ENCODE data around the gene STUB1.

STUB1 gene

GRCh38 chr16:721765-722540, 41.7 kb downstream of the STUB1 start:
- H3K4me1 ChIP-seq (ENCODE audit: control insufficient read depth, insufficient read depth, low read length): peaks cover 25% of the 10 kb centered on the region
- no peaks in the 10 kb centered on the region for H3K9me3 ChIP-seq (replicated peaks; ENCODE audit: low read length)
- peak overlapping the region; percentile 98 for H3K4me2 ChIP-seq (ENCODE audit: low read length)
- H3K4me3 ChIP-seq (ENCODE audit: low read length): peak overlapping the region; percentile 100
- no peaks in the 10 kb centered on the region for H3K27me3 ChIP-seq (ENCODE audit: control insufficient read depth, insufficient read depth, low read length)
- H3K36me3 ChIP-seq (ENCODE audit: insufficient read depth, low read length): no peaks in the 10 kb centered on the region
- H3K9ac ChIP-seq (ENCODE audit: low read depth, low read length): peak overlapping the region; percentile 86

DNA sequence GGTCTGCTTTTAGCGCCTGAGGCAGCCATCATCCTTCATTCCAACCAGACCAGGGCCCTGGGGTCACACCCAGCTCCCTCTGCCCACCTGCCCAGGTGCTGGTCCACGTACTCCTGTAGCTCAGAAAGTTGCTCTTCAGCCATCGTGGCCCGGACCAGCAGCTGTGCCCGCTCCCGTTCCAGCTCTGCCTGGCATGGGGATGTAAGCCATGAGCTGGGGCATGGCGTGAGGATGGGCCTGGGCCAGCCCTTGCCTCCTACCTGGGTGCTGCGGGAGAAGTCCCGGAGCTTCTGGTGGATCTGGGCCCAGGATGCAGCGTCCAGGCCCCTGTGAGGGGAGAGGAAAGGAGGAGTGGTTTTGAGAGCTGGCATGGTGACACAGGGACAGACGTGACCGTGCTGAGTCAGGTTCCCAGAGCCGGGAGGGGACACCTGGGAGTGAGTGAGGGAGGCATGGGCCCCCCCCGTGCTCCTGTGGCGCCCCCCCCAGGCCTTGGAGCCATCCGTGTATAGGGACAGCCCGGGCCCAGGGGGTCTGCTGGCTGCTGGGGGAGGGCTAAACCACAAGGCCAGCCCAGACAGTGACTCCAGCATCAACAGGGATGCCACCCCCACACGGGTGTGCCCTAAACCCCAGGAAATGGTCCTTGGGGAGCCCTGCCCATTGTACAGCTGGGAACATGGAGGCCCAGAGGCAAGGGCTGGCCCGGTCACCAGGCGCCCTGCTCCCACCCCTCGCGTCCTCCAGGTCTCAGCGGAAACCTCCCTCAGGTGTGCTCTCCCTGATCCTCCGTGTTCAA, 42.8 kb downstream of the STUB1 start:
- H3K4me1 ChIP-seq (ENCODE audit: control insufficient read depth, insufficient read depth, low read length): peaks cover 31% of the 10 kb centered on the region
- no peak overlapping the region for H3K9ac ChIP-seq (ENCODE audit: low read depth, low read length)
- no peak overlapping the region for H3K4me2 ChIP-seq (ENCODE audit: low read length)
- no peak overlapping the region for H3K4me3 ChIP-seq (ENCODE audit: low read length)
- no peaks in the 10 kb centered on the region for H3K27me3 ChIP-seq (ENCODE audit: control insufficient read depth, insufficient read depth, low read length)
- no peaks in the 10 kb centered on the region for H3K36me3 ChIP-seq (ENCODE audit: insufficient read depth, low read length)
- no peaks in the 10 kb centered on the region for H3K9me3 ChIP-seq (replicated peaks; ENCODE audit: low read length)

GRCh38 chr16:723695-724094, 43.5 kb downstream of the STUB1 start:
- Histone ChIP-seq H3K9me3 (replicated peaks; ENCODE audit: low read length) (no peaks in the 10 kb centered on the region), H3K9ac (ENCODE audit: low read depth, low read length) (no peak overlapping the region), H3K4me1 (ENCODE audit: control insufficient read depth, insufficient read depth, low read length) (peaks cover 35% of the 10 kb centered on the region), H3K4me3 (ENCODE audit: low read length) (no peak overlapping the region), H3K4me2 (ENCODE audit: low read length) (no peak overlapping the region), H3K27me3 (ENCODE audit: control insufficient read depth, insufficient read depth, low read length) (no peaks in the 10 kb centered on the region), H3K36me3 (ENCODE audit: insufficient read depth, low read length) (no peaks in the 10 kb centered on the region)

DNA sequence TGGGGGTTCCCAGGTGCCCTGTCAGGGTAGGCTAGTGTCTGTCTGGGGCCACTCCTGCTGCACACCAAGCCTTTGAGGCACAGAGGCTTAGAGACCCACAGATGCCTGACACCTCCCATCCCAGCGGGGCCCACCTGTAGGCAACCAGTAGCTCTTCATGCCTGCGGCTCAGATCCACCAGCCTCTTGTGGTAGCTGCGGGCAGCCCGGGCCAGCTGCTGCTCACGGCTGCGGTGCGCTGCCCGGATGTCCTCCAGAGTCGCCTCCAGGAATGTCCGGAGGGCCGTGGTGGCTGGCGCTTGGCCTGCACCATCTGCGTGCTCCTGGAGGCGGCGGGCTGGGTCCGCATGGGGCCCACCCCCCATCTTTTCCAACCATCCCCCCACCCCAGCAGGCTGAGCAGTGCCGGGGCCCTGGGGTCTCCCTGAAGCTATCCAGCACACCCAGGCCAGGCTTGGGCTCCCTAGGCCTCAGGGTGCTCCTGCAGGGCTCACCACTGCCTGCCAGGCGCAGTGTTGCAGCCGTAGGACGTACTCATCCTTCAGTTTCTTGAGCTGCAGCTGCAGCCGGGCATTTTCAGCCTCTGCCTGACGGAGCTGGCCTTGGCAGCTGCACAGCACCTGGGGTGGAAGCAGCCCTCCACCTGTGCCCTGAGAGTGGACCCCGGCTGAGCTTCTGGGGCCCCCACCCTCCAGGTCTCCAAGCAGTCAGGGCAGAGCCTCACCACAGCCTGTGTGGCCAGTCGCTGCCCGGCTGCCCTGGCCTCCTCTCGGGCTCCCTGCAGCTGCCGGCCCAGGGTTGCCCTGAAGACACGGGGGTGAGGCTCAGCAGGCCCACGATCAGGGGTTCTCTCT, 44.2 kb downstream of the STUB1 start:
- Histone ChIP-seq H3K4me3 (ENCODE audit: low read length) (no peak overlapping the region), H3K9me3 (replicated peaks; ENCODE audit: low read length) (no peaks in the 10 kb centered on the region), H3K4me2 (ENCODE audit: low read length) (no peak overlapping the region), H3K36me3 (ENCODE audit: insufficient read depth, low read length) (peaks cover under 1% of the 10 kb centered on the region), H3K27me3 (ENCODE audit: control insufficient read depth, insufficient read depth, low read length) (no peaks in the 10 kb centered on the region), H3K4me1 (ENCODE audit: control insufficient read depth, insufficient read depth, low read length) (peaks cover 35% of the 10 kb centered on the region), H3K9ac (ENCODE audit: low read depth, low read length) (no peak overlapping the region)

DNA sequence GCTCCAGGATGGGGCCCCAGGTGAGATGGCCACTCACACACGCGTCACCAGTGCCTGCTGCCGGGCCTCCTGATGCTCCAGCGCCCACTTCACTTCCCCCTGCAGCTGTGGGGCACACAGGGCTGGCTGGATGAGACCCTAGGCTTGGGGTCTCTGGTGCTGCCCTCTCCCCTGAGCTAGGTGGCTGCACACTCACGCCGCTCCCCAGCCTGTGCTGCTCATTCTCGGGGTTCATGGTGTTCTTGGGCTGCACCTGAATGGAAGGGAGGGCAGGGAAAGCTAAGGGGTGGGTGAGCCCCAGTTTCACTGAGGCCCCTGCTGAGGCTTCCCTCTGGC, 44.8 kb downstream of the STUB1 start:
- Histone ChIP-seq H3K9ac (ENCODE audit: low read depth, low read length) (no peak overlapping the region), H3K4me1 (ENCODE audit: control insufficient read depth, insufficient read depth, low read length) (peaks cover 29% of the 10 kb centered on the region), H3K4me3 (ENCODE audit: low read length) (no peak overlapping the region), H3K27me3 (ENCODE audit: control insufficient read depth, insufficient read depth, low read length) (no peaks in the 10 kb centered on the region), H3K9me3 (replicated peaks; ENCODE audit: low read length) (no peaks in the 10 kb centered on the region), H3K4me2 (ENCODE audit: low read length) (no peak overlapping the region), H3K36me3 (ENCODE audit: insufficient read depth, low read length) (peaks cover 5% of the 10 kb centered on the region)

DNA sequence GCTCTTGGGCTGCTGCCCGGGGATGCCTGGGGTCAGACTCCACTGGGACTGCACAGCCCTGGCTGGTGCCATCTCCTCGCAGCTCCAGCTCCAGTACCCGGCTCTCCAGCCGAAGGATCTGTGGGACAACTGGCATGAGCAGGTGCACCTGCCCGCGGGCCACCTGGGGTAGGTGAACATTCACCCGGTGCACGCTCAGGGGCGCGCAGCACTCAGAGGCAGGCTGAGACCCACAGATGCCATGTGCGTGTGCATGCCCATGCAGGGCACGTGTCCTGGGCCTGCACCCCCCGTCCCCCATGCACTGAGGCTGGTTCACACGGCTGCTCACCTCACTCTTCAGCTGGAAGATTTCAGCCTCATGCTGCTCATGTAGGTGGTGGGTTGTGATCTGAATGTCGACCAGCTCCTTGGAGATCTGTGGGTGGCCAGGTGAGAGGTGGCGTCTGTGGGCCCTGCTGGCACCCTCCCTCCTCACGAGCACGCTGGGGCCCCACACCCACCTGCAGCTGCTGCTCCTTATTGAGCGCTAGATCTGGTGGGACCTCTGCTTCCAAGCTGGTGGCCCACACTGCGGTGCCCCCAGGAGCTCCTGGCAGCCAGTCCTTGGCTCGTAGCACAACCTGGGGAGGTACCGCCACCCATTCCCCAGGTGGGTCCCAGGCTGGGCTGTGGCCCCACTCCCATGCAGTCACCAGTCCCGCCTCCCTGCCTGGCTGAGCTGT, 45.4 kb downstream of the STUB1 start:
- no peaks in the 10 kb centered on the region for H3K27me3 ChIP-seq (ENCODE audit: control insufficient read depth, insufficient read depth, low read length)
- H3K9ac ChIP-seq (ENCODE audit: low read depth, low read length): no peak overlapping the region
- peaks cover 24% of the 10 kb centered on the region for H3K4me1 ChIP-seq (ENCODE audit: control insufficient read depth, insufficient read depth, low read length)
- no peak overlapping the region for H3K4me3 ChIP-seq (ENCODE audit: low read length)
- H3K4me2 ChIP-seq (ENCODE audit: low read length): no peak overlapping the region
- H3K9me3 ChIP-seq (replicated peaks; ENCODE audit: low read length): no peaks in the 10 kb centered on the region
- H3K36me3 ChIP-seq (ENCODE audit: insufficient read depth, low read length): peaks cover 5% of the 10 kb centered on the region

- H3K36me3 ChIP-seq (ENCODE audit: insufficient read depth, low read length): peaks cover 5% of the 10 kb centered on the region
- no peaks in the 10 kb centered on the region for H3K27me3 ChIP-seq (ENCODE audit: control insufficient read depth, insufficient read depth, low read length)
- peak overlapping the region; percentile 93 for H3K4me2 ChIP-seq (ENCODE audit: low read length)
- H3K4me3 ChIP-seq (ENCODE audit: low read length): no peak overlapping the region
- H3K9me3 ChIP-seq (replicated peaks; ENCODE audit: low read length): no peaks in the 10 kb centered on the region
- no peak overlapping the region for H3K9ac ChIP-seq (ENCODE audit: low read depth, low read length)
- H3K4me1 ChIP-seq (ENCODE audit: control insufficient read depth, insufficient read depth, low read length): peaks cover 24% of the 10 kb centered on the region
Measured at GRCh38 chr16:726188-726437, 45.9 kb downstream of the STUB1 start.

DNA sequence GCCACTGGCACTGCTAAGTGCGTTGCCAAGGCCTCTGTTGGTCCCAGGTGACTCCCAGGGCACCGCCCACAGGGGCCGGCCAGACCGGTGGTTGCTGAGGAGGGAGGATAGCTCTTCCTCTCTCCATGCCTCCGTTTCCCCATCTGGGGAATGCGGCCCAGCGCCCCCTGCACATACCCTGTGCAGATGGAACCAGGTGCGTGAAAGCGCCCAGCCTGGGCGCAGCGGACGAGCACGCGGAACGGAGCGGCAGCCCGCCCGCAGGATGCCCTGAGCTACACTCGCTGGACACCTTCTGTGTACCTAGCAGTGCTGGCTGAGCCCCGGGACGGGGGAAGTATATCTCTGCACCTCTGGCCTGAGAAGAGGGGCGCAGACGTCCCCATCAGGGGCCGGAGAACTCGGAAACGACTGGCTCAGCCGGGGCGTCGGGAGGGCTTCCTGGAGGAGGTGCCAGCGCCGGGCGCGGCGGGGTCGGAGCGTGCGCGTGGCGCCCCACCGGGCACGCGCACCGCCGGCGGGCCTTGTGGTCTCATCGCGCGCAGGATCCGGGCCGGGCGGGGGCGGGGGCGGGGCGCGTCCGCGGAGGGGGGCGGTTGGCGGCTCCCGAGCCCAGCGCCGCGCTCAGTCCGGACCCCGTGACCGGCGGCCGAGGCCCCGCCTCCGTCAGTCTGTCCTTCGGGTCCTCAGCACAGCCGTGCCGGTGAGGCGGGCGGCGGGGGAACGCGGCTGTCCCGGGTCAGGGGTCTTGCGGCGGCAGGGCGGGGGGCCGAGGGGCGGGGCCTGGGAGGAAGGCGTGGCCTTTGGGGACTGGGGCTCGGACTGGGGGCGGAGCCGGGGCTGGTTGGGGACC, 46.5 kb downstream of the STUB1 start, which contains the start of the genes CCDC78 and HAGHL:
Gene CCDC78 (minus strand): TSS at position 6 of the 853 bp plus-strand sequence. CDS start 76 bp downstream, outside the sequence.
Gene HAGHL (plus strand): TSS at position 669 of the 853 bp plus-strand sequence. CDS start 404 bp downstream, outside the sequence.
- H3K27me3 ChIP-seq (ENCODE audit: control insufficient read depth, insufficient read depth, low read length): no peaks in the 10 kb centered on the region
- no peaks in the 10 kb centered on the region for H3K9me3 ChIP-seq (replicated peaks; ENCODE audit: low read length)
- peak within 1 kb of the TSS; percentile 67 for H3K9ac ChIP-seq (ENCODE audit: low read depth, low read length)
- peaks cover 19% of the 10 kb centered on the region for H3K4me1 ChIP-seq (ENCODE audit: control insufficient read depth, insufficient read depth, low read length)
- peaks cover 5% of the 10 kb centered on the region for H3K36me3 ChIP-seq (ENCODE audit: insufficient read depth, low read length)
- H3K4me2 ChIP-seq (ENCODE audit: low read length): peak within 1 kb of the TSS; percentile 93
- H3K4me3 ChIP-seq (ENCODE audit: low read length): peak within 1 kb of the TSS; percentile 75

DNA sequence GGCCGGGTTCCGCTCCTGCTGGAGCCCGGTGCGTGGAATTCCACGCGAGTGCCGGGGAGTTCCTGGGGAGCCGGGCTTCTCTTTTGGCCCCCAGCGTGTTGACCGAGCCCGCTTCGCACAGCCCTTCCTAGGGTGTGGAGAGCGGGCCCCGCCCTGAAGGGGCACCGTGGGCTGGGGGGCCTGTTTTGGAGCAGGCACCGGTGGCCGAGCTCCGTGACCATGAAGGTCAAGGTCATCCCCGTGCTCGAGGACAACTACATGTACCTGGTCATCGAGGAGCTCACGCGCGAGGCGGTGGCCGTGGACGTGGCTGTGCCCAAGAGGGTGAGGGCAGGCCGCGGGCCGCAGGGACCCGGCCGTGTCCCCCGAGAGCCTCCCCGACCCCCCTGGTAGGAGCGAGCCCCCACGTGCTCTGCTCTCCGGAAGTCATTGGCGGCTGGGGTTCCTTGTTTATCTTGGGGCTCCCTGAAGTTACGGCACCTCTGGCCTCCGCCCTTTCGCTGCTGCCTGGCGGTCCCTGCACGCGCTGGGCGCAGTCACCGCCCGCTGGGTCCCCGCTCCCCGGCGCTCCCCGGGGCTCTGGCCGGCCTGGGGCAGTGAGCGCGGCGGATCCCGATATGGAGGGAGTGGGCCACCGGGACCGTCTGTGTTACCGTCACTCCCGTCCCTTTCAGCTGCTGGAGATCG, 47.2 kb downstream of the STUB1 start:
- H3K27me3 ChIP-seq (ENCODE audit: control insufficient read depth, insufficient read depth, low read length): no peaks in the 10 kb centered on the region
- H3K36me3 ChIP-seq (ENCODE audit: insufficient read depth, low read length): peaks cover 5% of the 10 kb centered on the region
- peaks cover 14% of the 10 kb centered on the region for H3K4me1 ChIP-seq (ENCODE audit: control insufficient read depth, insufficient read depth, low read length)
- H3K4me2 ChIP-seq (ENCODE audit: low read length): peak overlapping the region; percentile 93
- no peaks in the 10 kb centered on the region for H3K9me3 ChIP-seq (replicated peaks; ENCODE audit: low read length)
- peak overlapping the region; percentile 67 for H3K9ac ChIP-seq (ENCODE audit: low read depth, low read length)
- H3K4me3 ChIP-seq (ENCODE audit: low read length): peak overlapping the region; percentile 75
